Raji (cell line): Measurements from ENCODE around the gene LMCD1.

Experiments
- POLR2A ChIP-seq: IDR thresholded peaks from 2 replicates; pipeline ENCODE4 v1.6.1; 2011; ENCODE audit warnings: low read depth, low read length, control low read depth; ENCODE audit not compliant: insufficient read depth

The LMCD1 gene

GRCh38 chr3:8490079-8490552, 11.5 kb upstream of the LMCD1 start:
- TF ChIP-seq POLR2A = no peak

GRCh38 chr3:8491271-8492144, 10.1 kb upstream of the LMCD1 start:
- no peak for TF ChIP-seq POLR2A

- TF ChIP-seq POLR2A = no peak
Measured at GRCh38 chr3:8492744-8493511, 8.7 kb upstream of the LMCD1 start.

GRCh38 chr3:8493744-8494143, 7.9 kb upstream of the LMCD1 start:
- TF ChIP-seq POLR2A = no peak

GRCh38 chr3:8494327-8494726, 7.3 kb upstream of the LMCD1 start:
- TF ChIP-seq POLR2A = no peak

GRCh38 chr3:8497582-8497981, 4.0 kb upstream of the LMCD1 start:
- TF ChIP-seq POLR2A = no peak

- no peak for TF ChIP-seq POLR2A
Measured at GRCh38 chr3:8499181-8499611, 2.4 kb upstream of the LMCD1 start.

GRCh38 chr3:8500319-8500988, 1.2 kb upstream of the LMCD1 start:
- no peak for TF ChIP-seq POLR2A

- TF ChIP-seq POLR2A = no peak
Measured at GRCh38 chr3:8500989-8501370, 643 bp upstream of the LMCD1 start.

- no peak for TF ChIP-seq POLR2A
Measured at GRCh38 chr3:8503461-8503860, 1.8 kb downstream of the LMCD1 start.

- no peak for TF ChIP-seq POLR2A
Measured at GRCh38 chr3:8503871-8504610, 2.4 kb downstream of the LMCD1 start.

- TF ChIP-seq POLR2A = no peak
Measured at GRCh38 chr3:8504611-8504973, 3.0 kb downstream of the LMCD1 start.

- TF ChIP-seq POLR2A = no peak
Measured at GRCh38 chr3:8505621-8506020, 4.0 kb downstream of the LMCD1 start.

- TF ChIP-seq POLR2A = no peak
Measured at GRCh38 chr3:8506571-8507061, 5.0 kb downstream of the LMCD1 start.

- no peak for TF ChIP-seq POLR2A
Measured at GRCh38 chr3:8507496-8507895, 5.9 kb downstream of the LMCD1 start.
